ENCODE results near the gene KIF16B.

DNA sequence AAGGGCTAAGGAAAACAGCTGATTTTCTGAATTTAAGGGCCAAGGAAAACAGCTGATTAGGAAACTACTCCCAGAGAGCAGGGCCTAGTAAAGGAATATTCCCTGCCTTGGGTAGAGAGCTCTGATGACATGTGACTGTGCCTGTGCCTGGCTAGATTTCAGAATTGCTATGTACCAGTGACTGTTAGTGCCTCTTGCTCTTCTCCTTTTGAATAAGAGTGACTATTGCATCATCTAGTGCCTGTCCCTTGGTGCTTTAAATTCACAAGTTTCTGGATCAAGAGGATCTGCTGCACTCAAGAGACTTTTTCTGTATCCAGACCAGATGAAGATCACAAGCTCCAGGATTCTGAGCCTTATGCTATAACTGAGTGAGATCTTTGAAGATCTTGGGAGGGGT is 332.9 kb downstream of the KIF16B start:
- TF ChIP-seq, protein P1, sequence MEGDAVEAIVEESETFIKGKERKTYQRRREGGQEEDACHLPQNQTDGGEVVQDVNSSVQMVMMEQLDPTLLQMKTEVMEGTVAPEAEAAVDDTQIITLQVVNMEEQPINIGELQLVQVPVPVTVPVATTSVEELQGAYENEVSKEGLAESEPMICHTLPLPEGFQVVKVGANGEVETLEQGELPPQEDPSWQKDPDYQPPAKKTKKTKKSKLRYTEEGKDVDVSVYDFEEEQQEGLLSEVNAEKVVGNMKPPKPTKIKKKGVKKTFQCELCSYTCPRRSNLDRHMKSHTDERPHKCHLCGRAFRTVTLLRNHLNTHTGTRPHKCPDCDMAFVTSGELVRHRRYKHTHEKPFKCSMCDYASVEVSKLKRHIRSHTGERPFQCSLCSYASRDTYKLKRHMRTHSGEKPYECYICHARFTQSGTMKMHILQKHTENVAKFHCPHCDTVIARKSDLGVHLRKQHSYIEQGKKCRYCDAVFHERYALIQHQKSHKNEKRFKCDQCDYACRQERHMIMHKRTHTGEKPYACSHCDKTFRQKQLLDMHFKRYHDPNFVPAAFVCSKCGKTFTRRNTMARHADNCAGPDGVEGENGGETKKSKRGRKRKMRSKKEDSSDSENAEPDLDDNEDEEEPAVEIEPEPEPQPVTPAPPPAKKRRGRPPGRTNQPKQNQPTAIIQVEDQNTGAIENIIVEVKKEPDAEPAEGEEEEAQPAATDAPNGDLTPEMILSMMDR (IDR thresholded peaks at IDR 0.05): no peak
- no peak for TF ChIP-seq POLR2A (IDR thresholded peaks at IDR 0.05)
- TF ChIP-seq POLR2AphosphoS5 (IDR thresholded peaks at IDR 0.05): no peak

Measured in breast epithelium (tissue), 3 donors.